GM20000 (cell line): Measurements from ENCODE around the gene MRNIP.

Experiments
- DNase-seq: peaks from one replicate; pipeline ENCODE4 v3.0.0; 2012; ENCODE audit warnings: low spot score
- TF ChIP-seq, protein P1 (sequence below): IDR thresholded peaks from 2 replicates; pipeline ENCODE4 v1.5.1; 2012; ENCODE audit warnings: mild to moderate bottlenecking, control low read depth; ENCODE audit errors: extremely low read depth, missing control alignments

The MRNIP gene, protein sequence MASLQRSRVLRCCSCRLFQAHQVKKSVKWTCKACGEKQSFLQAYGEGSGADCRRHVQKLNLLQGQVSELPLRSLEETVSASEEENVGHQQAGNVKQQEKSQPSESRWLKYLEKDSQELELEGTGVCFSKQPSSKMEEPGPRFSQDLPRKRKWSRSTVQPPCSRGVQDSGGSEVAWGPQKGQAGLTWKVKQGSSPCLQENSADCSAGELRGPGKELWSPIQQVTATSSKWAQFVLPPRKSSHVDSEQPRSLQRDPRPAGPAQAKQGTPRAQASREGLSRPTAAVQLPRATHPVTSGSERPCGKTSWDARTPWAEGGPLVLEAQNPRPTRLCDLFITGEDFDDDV

DNA sequence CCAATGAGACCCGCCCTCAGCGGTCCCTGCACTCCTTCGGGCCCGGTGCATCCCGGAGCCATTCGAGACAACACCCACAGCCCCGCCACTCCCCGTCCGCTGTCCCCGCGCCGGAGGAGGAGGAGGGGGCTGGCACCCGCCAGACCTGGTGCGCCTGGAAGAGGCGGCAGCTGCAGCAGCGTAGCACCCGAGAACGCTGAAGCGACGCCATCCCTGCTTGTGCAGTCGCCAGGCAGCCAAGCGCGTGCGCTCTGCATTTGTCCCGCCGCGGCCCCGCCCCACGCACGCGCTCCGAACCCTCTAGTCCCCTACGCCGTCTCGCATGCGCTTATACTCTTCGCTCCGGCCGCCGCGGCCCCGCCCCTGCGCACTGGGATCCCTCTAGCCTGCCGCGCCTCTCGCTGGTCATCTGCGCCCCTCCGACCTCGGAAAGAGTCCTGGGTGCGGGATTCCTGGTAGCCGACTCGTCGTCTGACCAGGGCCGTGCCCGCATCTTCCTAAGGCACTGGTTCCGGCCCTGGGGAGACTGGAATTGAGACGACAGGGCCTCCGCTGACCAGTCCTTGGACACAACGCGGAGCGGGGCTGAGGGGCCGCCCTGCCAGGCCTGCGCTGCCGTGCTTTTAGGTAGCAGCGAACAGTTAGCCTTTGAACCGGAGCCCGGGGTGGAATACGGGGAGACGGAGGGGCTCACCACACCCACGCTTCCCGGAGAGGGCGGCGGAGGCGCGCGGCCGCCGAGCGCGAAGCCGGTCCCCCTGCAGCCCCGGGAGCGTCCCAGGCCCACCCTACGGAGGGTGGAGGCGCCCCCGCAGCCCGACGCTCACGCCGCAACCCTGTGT, at the start of gene MRNIP:
TSS of gene MRNIP (minus strand) at position 232 of the 842 bp plus-strand sequence. CDS start at position 211, 21 bp downstream.
- peak; percentile 98 for DNase-seq
- TF ChIP-seq, protein P1, sequence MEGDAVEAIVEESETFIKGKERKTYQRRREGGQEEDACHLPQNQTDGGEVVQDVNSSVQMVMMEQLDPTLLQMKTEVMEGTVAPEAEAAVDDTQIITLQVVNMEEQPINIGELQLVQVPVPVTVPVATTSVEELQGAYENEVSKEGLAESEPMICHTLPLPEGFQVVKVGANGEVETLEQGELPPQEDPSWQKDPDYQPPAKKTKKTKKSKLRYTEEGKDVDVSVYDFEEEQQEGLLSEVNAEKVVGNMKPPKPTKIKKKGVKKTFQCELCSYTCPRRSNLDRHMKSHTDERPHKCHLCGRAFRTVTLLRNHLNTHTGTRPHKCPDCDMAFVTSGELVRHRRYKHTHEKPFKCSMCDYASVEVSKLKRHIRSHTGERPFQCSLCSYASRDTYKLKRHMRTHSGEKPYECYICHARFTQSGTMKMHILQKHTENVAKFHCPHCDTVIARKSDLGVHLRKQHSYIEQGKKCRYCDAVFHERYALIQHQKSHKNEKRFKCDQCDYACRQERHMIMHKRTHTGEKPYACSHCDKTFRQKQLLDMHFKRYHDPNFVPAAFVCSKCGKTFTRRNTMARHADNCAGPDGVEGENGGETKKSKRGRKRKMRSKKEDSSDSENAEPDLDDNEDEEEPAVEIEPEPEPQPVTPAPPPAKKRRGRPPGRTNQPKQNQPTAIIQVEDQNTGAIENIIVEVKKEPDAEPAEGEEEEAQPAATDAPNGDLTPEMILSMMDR = peak; percentile 1

DNA sequence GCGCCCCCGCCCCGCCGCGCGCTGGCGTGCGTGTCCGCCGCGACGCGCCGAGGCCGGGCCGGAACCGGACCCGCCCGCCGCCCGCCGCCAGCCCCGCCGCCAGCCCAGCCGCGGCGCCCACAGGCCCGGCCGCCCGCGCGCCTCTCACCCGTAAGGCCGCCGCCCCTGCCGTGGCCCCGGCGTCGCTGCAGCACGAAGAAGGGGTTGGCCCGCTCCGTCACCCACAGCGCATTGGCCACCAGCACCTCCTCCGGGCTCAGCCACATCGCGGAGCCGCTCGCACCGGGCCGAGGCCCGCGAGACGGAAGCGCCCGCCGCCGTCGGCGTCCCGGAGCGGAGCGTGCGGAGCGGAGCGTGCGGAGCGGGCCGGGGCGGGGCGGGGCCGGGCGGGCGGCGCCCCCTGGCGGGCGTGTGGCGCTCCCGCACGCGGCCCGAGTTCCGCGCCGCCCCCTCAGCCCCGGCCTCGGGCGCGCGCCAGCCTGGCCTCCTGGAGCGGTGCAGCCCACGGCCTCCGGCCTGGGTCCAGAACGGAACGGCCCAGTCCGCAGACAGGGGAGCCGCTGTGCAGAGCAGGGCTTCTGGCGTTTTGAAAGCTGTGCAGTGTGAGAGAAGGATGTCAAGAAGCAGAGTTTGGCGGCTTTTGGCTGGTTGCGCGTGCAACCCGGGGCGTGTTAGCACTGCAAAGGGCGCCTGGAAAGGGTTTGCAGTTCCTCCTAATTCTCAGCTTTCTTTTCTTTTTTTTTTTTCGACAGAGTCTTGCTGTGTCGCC, 49.1 kb upstream of the MRNIP start, which contains the start of gene TBC1D9B:
TSS of gene TBC1D9B (minus strand) at position 342 of the 769 bp plus-strand sequence. CDS start at position 266, 76 bp downstream.
- TF ChIP-seq, protein P1 = peak; percentile 58
- peak; percentile 95 for DNase-seq

DNA sequence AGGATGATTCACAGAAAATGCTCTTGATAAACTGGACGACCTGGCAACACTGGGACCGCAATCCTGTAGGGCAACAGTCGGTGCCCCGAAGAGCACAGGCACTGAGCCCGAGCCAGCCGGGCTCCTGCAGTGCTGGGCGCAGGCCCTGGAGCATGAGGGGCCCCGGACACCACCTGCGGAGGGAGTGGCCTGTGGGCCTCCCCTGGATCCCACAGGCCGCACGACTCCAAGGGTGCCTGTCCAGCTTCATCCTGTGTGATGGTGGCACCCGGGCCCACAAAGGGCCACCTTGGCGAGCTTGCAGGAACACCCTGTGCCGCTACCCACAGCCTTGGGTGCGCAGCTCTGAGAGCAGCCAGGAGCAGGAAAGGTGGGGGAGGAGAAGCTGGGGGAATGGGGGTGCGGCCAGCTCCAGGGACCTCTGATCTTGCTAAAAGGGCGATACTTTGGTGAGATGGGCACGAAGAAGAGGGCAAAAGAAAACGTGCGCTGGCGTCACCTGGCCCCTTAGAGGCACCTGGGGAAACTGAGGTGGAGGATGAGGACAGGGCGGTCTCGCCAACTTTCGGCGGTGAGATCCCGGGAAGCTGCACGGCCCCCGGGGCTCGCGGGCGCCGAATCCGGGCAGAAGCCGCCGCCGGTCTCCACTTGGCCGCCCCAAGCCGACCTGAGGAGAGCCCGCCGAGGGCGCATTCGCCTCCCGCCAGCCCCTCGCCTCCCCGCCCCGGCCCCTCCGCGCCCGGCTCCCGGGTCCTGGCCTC, 48.4 kb upstream of the MRNIP start:
- no peak for DNase-seq
- TF ChIP-seq, protein P1 = no peak

DNA sequence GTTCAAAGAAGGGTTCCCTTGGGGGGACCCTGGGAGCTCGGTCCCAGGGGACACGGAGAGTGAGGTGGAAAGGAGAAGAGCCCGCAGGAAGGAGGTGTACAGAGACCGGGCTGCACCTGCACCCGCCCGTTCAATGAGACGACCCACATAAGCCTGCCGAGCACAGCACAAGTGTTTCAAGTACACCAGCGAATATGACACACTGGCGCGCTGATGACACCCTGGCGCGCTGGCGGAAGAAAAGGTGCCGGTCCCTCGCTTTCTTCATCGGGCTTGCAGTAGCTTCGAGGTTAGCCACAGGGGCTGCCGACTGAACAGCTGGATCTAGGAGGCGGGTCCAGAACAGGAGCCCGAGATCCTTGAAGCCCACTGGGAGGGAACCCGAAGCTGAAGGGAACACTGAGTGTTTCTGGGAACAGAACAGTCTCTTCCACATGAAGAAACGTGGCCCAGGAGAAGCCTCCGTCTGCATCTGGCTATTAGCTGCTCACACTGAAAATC, 47.7 kb upstream of the MRNIP start:
- TF ChIP-seq, protein P1 = no peak
- DNase-seq = no peak

DNA sequence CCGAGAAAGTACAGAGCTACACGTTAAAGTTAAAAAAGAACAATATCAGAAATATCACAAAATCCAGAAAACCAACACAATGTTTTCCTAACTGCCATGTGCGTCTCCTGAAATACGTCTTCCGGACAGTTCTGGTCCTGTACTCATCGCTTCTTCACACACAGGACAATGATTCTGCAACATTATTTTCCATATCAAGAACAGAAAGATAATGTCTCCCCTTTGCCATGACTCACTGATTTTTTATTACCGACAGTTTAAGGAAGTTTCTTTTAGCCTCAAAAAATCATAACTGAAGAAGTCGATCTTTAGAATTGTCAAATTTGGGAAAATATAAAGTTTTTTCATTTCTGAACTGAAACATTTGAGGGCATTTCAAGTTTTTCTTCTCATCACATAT, 46.5 kb upstream of the MRNIP start:
- DNase-seq = no peak

More for the DNA sequence above, 46.5 kb upstream of the MRNIP start:
- TF ChIP-seq, protein P1 = no peak
